Measurements from ENCODE around the gene PROB1. TPM values are rescaled to one million over a fixed set of nuclear protein-coding genes. Genes with fewer than 3 reads are reported as not detected.

Gene PROB1
- total and polyA plus RNA-seq, 2 of the 13 experiments (the other 11 are each of a cell fraction or from before 2014, with no cell fraction given): 0.69 to 1.1 TPM

- no peak for TF ChIP-seq SYNCRIP (IDR thresholded peaks at IDR 0.05; ENCODE audit: insufficient read depth, low read depth, low read length)
- 0 out of 2 replicates have a peak, but pooled peaks have one; percentile 48 for TF ChIP-seq ZNF772 (CRISPR knock-in tag; IDR thresholded peaks at IDR 0.05)
- TF ChIP-seq MXD4 (CRISPR knock-in tag; IDR thresholded peaks at IDR 0.05): no peak
- no peak for TF ChIP-seq RERE (CRISPR knock-in tag; IDR thresholded peaks at IDR 0.05; ENCODE audit: low read depth)
- no peak for TF ChIP-seq SRSF9 (IDR thresholded peaks at IDR 0.05; ENCODE audit: borderline replicate concordance, insufficient read depth, low read depth, low read length, poor library complexity, severe bottlenecking)
- TF ChIP-seq ZNF704 (CRISPR knock-in tag; IDR thresholded peaks at IDR 0.05; ENCODE audit: borderline replicate concordance): no peak
- TF ChIP-seq SP5 (CRISPR knock-in tag; IDR thresholded peaks at IDR 0.05; ENCODE audit: borderline replicate concordance, low read depth): peak; percentile 86; the same call in 1 of the 2 replicates
- no peak for TF ChIP-seq SETDB1 (CRISPR knock-in tag; IDR thresholded peaks at IDR 0.05; ENCODE audit: borderline replicate concordance)
- TF ChIP-seq RFX3 (CRISPR knock-in tag; IDR thresholded peaks at IDR 0.05): no peak
- no peak for TF ChIP-seq NPAS2 (CRISPR knock-in tag; IDR thresholded peaks at IDR 0.05; ENCODE audit: borderline replicate concordance)
- no peak for TF ChIP-seq ZFAT (CRISPR knock-in tag; conservative IDR thresholded peaks at IDR 0.05)
- no peak for TF ChIP-seq NAIF1 (CRISPR knock-in tag; IDR thresholded peaks at IDR 0.05; ENCODE audit: borderline replicate concordance)
- peak; percentile 56; the same call in 1 of the 2 replicates for TF ChIP-seq KDM2A (CRISPR knock-in tag; IDR thresholded peaks at IDR 0.05; ENCODE audit: borderline replicate concordance, low read depth)
- 0 out of 2 replicates have a peak, but pooled peaks have one; percentile 38 for TF ChIP-seq MEIS2 (CRISPR knock-in tag; IDR thresholded peaks at IDR 0.05)
- no peak for TF ChIP-seq RNF219 (CRISPR knock-in tag; IDR thresholded peaks at IDR 0.05)
- no peak for TF ChIP-seq ZNF607 (CRISPR knock-in tag; IDR thresholded peaks at IDR 0.05; ENCODE audit: borderline replicate concordance)
- no peak for TF ChIP-seq ZNF549 (CRISPR knock-in tag; IDR thresholded peaks at IDR 0.05)
- TF ChIP-seq HMG20A (CRISPR knock-in tag; IDR thresholded peaks at IDR 0.05; ENCODE audit: borderline replicate concordance): no peak
- TF ChIP-seq NR1H2 (CRISPR knock-in tag; IDR thresholded peaks at IDR 0.05; ENCODE audit: borderline replicate concordance, low read depth): no peak
- TF ChIP-seq ARHGAP35 (CRISPR knock-in tag; IDR thresholded peaks at IDR 0.05; ENCODE audit: borderline replicate concordance): no peak
- TF ChIP-seq BRD4 (CRISPR knock-in tag; IDR thresholded peaks at IDR 0.05): no peak
- TF ChIP-seq ZC3H4 (CRISPR knock-in tag; IDR thresholded peaks at IDR 0.05; ENCODE audit: borderline replicate concordance): no peak
Measured at GRCh38 chr5:139388198-139388821, 6.6 kb downstream of the PROB1 start (continued).
